Activated CD8-positive, alpha-beta memory T cell treated with anti-CD3 and anti-CD28 coated beads, Interleukin-2, amount 50 U/mL, for 48 hours (primary cell): ENCODE measurements around the gene SLC47A1.
"Not testable (repeated sequence)": the region's sequence is repeated elsewhere in the genome, so short reads cannot be mapped to it uniquely, and the experiment has no call there.

Source experiments
- DNase-seq: peaks from one replicate; pipeline ENCODE4 v3.0.0-alpha.2; 2020

The SLC47A1 gene

DNA sequence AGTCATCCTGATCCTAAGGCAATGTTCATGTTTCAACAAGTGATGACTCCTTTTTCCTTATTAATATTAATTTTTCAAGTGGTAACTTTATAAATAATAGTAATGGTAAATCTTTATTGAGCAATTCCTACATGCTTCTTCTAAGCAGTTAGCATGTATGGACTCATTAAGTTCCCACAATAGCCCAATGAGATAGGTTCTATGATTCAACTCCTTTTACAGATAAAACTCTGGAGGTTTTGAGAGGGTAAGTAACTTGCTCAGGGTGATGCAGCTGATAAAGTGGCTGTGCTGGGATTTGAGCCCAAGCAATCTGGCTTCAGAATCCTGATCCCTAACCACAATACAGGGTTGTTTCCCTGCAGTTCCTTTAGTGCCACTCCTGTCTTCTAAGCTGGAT is 25.3 kb downstream of the SLC47A1 start:
- DNase-seq: no peak

DNA sequence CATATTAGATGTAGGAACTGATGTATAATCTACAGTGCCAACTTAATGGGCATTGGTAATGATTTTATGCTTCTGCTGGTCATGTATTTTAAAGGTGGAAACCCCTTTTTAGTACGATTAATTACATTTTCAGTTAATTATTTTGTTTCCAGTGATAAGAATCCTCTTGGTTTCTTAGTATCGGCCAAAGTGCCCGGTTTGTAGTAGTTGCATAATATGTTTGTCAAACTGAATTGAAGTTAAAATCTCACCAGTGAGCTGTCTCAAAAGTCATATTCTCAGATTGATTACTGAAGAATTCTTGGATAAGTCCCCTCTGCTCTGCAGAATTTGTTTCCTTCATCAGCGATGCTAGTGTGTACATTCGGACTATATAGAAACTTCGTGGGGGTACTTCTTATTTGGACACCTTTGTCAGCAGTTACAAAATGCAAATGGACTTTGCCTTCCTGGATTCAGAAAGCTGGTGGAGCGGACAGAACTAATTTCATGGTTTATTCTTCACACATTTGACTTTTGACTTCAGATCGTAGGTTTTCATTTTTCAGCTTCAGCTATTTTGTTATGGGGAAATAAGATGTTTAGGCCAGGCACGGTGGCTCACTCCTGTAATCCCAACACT is 28.2 kb downstream of the SLC47A1 start:
- DNase-seq: no peak

DNA sequence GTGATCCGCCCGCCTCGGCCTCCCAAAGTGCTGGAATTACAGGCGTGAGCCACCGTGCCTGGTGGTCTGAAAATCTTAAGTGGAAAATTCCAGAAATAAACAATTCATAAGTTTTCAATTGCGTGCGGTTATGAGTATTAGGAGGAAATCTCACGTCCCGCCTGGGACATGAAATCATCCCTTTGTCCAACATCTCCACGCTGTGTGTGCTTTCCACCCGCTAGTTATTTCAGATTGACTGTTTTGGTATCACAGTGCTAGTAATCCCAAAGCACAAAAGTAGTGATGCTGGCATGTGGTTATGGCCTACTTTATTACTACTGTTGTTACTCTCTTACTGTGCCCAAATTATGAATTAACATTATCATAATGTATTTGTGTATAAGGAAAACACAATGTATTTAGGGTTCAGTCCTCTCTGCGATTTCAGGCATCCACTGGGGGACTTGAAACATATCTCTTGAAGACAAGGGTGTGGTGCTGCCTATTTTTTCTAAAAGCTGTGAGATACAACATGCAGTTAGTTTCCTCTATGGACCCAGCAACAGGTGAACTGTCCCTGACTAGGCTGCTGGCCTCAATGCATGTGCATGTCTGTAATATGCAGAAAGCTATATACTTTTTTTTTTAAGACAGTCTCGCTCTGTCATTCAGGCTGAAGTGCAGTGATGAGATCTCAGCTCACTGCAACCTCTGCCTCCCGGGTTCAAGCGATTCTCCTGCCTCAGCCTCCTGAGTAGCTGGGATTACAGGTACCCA is 32.3 kb downstream of the SLC47A1 start:
- DNase-seq: no peak

DNA sequence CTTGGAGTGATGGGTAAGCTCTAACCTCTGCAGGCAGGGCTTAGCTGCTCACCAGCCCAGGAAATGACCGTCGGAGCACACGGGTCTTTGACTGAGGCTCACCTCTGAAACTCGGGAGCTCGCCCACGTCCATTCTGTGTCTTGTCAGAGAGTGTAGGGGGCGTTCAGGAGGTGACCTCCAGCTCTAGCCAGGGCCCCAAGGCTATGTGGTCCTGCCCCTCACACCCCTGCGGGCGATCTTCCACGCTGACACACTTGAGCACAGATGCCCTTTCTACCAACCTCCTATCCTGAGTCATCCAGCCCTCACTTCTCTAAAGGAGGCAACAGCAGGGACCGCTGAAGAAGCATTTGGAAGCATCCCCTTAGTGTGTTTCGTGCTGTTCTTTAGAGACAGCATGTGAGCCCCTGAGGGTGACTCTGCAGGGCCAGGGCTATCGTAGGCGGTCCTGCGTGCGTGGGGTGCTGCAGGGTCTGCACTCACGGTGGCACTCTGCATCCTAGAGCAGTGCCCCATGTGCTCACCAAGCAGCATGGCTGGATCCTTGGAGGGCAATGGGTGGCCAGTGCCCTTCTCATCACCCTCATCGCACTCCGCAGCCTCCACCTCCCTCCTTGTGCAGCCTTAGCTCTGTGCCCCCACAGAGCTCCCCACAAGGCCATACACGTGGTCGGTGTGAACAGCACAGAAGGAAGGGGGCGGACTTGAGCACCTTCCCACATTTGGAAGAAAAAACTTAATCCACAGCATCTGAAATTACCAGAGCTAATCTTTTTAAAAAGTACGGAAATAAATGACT is 33.8 kb downstream of the SLC47A1 start:
- DNase-seq: no peak

DNA sequence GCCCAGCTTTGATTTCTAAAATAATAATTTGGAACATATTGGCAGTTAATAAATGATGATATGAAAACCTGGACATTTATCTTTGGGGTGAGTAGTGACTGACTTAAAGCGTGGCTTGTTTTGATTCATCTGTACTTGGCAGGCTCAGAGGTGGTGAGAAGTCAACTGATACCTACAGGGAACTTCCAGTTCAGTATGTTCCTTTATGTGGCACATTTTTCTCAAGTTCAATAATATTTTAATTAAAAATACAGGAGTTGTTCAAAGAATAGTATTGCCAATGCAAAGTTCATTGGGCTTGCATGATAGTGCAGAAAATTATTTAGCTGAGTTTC is 34.3 kb downstream of the SLC47A1 start:
- no peak for DNase-seq

DNA sequence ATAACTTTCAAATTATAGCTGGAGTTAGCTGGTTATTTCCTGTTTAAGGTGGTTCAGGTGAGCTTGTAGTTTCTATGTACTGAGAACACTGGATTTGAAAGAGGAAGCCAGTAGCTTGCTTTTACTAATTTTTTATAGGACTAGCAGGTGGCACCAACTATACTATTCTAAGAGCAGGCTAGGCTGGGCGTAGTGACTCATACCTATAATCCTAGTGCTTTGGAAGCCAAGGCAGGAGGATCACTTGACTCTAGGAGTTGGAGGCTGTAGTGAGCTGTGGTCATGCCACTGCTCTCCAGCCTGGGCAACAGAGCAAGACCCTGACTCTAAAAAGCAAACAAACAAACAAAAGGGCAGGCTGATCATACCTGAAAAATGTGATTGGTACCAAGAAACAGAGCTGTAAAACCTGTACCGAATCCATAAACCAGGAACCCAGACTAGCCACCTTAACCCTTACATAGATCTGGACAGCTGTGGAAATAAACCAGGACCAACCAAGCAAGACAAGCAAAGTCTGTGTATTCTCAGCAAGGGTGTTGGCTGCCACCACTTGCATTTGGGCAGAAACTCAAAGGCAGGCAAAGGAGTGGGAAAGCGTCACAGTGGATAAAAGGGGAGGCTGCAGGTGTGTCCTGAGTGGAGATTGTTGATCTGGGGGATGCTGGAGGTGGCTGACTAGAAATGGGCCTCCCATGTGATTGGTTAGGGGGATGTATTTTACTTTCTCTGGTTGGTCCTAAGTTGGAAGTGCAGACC is 36.3 kb downstream of the SLC47A1 start:
- DNase-seq: no peak

DNA sequence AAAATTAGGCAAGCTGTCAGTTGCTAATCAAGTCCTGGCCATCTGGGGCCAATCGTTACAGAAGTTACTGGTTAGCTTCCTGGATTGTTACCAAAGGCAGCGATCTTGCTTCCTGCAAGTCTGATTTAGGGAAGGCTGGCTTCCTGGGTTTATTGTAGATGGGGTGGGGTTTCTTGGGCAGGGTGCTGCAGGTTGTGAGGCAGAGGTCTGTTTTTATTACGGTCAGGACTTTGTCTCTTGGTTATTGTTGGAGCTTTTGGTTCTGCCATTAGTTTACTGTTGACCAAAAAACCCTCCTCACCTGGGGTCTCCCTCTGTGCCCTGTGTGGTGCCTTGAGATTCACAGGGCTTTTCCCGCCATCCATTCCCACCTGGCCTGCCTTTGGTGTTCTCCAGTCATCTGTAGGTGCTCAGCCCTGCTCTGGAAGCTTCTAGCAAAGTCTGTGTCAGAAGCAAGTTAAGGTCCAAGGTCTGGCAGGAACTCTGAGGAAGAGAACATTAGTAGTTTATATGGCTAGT is 36.9 kb downstream of the SLC47A1 start:
- DNase-seq: no peak

DNA sequence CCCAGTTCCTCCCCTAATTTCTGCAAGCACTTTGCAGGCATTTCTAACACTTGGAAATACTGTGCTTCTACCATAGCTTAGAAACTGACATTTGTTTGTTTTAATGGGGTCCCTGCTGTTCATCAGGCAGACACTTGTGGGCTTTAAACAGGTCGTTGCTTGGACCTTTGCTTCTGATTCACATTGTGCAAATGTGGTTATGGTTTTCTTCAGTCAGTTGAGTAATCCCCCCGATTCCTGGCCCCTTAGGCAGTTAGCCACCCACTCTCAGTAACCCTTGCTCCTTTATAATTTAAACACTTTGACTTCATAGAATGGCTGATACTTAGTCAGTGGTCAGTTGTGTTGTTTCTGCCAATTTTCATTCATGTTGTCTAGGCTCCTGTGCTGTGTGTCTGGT is 39.4 kb downstream of the SLC47A1 start:
- no peak for DNase-seq

DNA sequence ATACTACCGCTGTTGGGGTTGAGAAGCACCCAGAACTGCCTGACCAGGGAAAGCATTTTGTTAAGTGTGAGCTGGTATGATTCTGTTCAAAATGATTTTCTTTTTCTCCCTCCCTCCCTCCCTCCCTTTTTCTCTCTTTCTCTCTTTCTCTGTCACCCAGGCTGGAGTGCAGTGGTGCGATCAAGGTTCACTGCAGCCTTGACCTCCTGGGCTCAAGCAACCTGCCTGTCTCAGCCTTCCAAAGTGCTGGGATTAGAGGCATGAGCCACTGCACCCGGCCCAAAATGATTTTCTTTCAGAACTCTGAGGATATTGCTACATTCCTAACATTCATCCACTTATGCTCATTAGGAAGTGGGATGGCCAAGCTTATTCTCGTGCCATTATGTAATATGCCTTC is 41.3 kb downstream of the SLC47A1 start:
- DNase-seq: no peak

DNA sequence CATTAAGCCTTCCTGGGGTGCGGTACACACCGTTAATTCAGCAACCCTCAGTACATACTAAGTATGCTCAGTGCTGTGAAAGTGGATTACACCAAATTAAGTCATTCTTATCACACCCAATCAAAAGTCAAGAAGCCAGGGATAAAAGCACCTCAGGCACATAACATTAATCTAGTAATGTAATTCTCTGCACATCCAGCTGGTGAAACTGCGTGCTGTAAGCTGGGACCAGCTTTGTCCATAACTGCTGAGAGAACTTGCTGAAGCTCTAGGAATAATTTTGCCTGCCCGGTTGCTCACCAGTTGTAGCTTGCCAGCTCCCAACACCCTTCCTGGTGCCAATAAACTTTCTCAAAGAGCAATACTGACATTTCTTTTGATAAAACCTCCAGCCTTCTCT is 44.9 kb downstream of the SLC47A1 start:
- no peak for DNase-seq

DNA sequence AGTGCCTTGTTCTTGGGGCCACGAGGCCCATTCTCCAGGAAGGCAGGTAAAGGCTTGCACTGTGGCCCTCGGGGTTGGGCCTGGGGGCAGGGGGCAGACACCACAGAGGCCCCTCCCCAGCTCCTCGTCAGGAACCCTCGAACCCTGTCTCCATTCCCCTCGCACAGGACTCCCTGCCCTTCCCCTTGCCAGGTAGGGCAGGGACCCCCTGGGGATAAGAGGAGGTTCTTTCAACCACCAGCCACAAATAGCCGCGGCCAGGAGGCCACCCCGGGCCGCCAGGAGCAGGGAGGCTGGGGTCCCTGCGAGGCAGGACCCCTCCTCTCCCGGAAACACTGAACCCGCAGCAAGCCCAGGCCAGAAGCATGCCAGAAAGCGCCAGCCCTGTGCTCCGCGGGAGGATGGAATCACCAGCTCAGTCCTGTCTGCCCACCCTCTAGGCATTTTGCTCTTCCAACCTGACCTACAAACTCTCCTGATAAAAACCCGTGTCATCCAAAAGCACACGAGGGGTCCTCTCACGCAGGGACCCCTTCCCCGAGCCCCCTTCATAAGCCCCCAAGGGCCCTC is 45.6 kb downstream of the SLC47A1 start:
- DNase-seq: no peak

DNA sequence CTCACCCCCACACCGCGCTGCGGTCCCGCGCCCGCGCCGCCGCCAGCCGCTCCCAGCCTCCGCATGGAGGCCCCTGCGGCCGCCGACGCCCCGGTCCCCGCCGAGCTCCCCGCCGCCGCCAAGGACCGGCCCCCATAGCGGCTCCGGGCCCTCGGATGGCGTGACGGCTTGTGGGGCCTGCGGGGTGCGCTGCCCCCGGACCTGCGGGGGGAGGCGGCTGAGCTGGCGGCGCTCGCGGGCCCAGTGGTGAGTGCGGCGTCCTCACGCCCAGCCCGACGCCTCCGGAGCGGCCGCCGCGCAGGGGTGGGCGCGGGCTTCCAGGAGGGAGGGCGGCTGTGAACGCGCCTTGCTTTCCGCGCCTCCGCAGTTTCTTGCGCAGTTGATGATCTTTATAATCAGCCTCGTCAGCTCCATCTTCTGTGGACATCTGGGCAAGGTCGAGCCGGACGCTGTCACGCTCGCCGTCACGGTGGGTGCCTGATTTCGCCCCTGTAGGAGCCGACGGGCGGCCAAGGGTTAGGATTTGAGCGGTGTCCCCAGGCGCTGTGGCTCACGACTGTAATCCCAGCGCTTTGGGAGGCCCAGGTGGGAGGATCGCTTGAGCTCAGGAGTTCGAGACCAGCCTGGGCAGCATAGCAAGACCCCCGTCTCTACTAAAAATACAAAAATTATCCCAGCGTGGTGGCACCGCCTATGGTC is 46.4 kb downstream of the SLC47A1 start:
- no peak for DNase-seq

DNA sequence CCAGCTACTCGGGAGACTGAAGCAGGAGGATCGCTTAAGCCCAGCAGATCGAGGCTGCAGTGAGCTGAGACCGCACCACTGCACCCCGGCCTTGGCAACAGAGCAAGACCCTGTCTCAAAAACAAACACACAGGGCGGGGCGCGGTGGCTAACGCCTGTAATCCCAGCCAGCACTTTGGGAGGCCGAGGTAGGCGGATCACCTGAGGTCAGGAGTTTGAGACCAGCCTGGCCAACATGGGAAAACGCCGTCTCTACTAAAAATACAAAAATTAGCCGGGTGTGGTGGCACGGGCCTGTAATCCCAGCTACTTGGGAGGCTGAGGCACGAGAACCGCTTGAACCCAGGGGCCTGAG is 46.9 kb downstream of the SLC47A1 start:
- DNase-seq: not testable (repeated sequence)

DNA sequence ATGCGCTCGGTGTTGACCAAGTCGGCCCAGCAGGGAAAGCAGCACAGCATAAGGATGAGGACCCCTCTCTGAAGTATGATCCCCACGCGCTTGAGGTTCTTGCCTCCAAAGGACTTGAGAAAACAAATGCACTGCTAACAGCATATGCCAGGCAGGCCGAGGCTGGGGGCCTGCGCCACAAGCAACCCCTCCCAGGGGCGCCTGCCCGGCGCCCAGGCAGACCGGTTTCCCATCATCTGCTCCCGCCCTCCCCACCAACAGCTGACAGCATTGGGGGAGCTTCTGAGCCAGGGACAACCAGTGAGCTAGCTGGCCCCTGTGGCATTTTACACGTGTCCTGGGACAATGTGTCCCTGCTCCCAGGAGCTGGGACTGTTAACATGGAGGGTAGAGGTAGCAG is 48.5 kb downstream of the SLC47A1 start:
- not testable (repeated sequence) for DNase-seq

DNA sequence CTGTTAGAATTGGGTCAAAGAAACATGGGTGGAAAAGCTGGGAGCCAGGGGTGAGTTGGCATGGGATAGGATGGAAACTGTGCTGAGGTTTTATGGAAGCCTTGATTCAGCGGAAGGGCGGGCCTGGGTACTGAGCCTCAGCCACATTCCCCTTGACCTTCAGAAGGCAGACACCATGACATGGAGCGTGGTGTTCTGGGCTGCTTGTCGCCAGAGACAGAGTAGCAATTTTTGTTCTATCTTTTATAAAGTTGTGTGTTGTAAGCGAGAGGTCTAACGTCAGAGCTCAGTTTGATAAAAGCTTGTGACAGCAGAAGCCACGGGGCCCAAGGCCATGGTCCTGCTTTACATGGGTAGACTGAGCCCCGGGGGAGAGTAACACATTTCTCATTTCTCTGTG is 50.2 kb downstream of the SLC47A1 start:
- DNase-seq: no peak

DNA sequence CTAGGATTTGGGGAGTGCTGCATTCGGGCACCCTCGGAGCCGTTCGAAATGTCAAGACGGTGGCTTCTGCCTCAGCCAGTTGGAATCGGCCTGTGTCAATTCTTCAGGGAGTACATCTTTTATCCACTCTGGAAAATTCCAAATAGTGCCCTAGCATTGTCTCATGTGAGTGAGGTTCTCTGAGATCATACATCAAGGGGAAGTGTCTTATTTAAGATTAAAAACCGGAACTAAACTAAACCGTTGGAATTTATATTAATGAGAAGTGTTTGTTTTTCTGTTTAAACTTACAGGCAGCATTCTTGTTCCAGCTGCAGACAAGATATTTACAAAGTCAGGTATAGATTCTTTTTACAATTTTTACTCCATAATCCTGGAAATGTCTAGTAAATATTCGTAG is 56.8 kb downstream of the SLC47A1 start:
- no peak for DNase-seq

DNA sequence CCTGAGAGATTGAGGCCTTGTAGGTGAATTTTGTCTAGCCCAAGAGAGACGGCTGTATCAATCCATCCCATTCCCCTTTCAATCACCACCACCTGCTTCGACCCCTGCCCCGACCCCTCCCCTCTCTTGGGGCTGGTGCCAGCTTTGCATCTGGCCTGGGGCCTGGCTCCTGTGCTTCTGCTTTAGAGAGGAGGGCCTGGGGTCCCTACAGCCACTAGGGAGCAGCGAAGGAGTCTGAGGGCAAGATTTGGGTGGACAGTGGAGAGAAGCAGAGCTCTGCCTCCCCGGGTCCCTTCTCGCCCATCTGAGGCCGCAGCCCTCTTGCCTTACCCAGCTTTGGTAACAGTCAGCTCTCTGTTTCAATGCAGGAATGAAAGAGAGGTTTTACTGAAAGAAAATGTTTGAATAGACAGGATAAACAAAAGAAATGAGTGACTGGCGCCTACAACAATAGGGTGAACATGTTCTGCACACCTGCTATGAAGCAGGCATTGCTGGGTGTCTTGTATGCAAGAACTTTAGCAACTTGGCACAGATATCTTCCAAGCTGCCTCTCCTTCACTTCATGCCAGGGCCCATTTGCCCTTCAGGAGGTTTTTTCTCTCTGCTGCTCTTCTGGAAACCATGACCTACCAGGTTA is 57.4 kb downstream of the SLC47A1 start:
- DNase-seq: no peak

DNA sequence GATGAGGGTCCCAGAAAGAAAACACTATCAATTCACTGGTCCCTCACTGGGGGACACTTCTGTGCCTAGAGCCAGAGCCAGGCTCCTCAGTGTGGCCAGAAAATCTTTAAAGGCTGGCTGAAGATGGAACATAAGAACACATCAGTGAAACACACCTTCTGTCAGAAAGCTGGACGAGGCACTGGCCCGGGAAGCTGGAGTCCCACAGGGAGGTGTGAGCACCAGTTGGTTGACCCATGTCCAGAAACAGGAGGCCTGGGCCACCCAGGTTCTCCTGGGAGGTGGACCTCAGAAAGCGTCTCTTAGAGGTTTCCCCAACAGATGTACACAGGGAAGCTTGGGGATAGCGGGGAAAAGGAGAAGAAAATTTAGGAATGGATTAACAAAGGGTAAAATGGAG is 58.7 kb downstream of the SLC47A1 start:
- DNase-seq: no peak

DNA sequence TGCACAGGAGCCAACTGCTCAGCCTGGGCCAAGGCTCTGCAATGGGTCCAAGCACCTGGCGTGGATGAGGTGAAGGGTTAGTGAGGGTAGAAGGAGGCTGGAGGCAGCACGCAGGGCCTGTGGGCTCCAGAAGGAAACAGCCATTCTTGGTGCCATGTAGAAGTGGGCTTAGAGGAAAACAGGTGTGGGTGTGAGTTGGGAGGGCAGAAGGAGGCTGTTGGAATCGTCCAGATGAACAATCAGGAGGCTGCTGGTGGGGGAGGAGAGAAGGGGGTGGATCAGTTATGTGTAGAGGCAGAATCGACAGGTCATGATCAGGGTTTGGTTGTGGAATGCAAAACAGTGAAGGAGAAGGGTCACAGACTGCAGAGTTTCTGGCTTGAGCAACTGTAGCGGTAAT is 63.2 kb downstream of the SLC47A1 start:
- no peak for DNase-seq

DNA sequence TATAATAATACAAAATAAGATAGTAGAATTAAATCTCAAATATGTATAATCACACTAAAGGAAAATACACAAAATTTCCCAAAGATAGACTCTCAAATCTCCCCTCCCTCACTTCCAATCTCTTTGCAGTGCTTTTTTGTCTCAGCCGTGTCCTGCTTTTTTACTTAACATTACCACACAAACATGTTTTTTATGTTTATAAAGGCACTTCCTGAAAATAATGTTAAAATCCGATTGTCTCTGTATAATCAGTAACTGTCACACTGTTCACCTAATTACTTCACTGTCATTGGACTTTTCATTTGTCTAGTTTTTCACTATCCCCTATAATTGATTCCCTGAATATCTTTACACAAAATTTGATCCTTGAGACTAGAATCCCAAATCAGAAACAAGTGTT is 76.7 kb downstream of the SLC47A1 start:
- DNase-seq: no peak

DNA sequence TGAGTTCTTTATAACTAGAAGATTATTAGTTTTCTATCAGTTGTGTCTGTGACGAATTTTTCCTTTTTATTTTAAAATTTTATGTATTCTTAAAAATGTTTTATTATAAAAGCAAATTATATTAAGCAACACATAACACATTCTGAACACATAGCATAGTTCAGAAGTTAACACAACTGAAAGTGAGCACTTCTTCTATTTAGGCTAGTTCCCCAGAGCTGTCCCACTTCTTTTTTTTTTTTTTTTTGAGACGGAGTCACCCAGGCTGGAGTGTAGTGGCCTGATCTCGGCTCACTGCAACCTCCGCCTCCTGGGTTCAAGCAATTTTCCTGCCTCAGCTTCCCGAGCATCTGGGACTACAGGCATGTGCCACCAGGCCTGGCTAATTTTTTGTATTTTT is 77.2 kb downstream of the SLC47A1 start:
- DNase-seq: no peak

DNA sequence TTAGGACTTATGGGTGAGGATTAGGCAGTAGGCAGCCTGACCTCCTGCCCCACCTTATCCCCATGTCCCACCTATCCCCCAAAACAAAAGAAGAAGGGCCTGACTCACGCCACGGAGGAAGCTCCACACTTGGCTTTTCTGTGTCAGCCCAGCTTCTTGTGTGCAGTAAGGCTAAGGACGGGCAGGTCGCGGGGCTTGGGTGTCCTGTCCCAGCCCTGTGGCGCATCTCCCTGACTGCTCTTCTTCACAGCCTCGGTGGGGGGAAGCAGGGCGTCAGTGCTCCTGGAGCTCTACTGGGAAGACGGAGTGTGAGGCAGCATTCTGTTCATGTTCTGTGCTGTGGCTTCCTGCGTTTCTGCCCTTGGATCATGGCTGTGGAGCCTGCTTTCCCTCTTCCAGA is 80.3 kb downstream of the SLC47A1 start:
- DNase-seq: no peak
